ENCODE results near the gene CCDC83.

CCDC83 gene

GRCh38 chr11:85947431-85948272 lies 92.5 kb downstream of the CCDC83 start:
- ChIA-PET CTCF (interaction anchor here (1.1 to 2.2 kb wide), 3 partner anchors 9 to 352 kb away, joined by 3 to 8 read pairs (median 6); no protein-coding TSS in a partner anchor), POLR2A (no interaction called here)
- TF ChIP-seq CTCF (IDR thresholded peaks at IDR 0.05; ENCODE audit: insufficient read depth, low read length, missing control alignments): no peak
- H3K4me3 ChIP-seq (ENCODE audit: low read depth, low read length): no peak overlapping the region
- DNase-seq (ENCODE audit: low read depth, low spot score): peak; percentile 74

GRCh38 chr11:85948884-85949283 lies 93.7 kb downstream of the CCDC83 start:
- ChIA-PET CTCF (interaction anchor here (1.1 to 2.2 kb wide), 3 partner anchors 10 to 351 kb away, joined by 3 to 8 read pairs (median 6); no protein-coding TSS in a partner anchor), POLR2A (interaction anchor here (0.6 kb wide), 1 partner anchor 18 kb away, joined by 3 read pairs; no protein-coding TSS in a partner anchor)
- DNase-seq (ENCODE audit: low read depth, low spot score): no peak
- TF ChIP-seq CTCF (IDR thresholded peaks at IDR 0.05; ENCODE audit: insufficient read depth, low read length, missing control alignments): no peak
- no peak overlapping the region for H3K4me3 ChIP-seq (ENCODE audit: low read depth, low read length)

DNA sequence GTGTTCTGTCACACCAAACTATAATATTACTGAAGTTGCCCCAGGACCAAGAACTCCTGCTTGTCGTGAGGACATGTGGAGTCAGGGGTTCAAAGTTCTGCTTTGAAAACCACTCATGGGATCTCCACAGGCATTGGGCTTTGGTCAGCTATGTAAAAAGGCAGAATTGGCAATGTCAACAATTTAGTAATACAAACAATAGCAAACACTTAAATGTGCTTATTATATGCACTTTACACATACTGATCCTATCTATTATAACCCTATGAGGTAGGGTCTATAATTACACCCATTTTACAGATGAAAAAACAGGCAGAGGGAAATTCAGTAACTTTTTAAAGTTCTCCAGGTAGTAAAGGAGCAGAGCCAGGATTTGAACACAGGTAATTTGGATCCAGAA lies 94.6 kb downstream of the CCDC83 start:
- H3K4me3 ChIP-seq (ENCODE audit: low read depth, low read length): no peak overlapping the region
- CTCF ChIA-PET: interaction anchor here (2.2 kb wide), 1 partner anchor 11 kb away, joined by 8 read pairs; no protein-coding TSS in a partner anchor
- no peak for DNase-seq (ENCODE audit: low read depth, low spot score)
- POLR2A ChIA-PET: interaction anchor here (0.6 kb wide), 1 partner anchor 19 kb away, joined by 3 read pairs; no protein-coding TSS in a partner anchor
- TF ChIP-seq CTCF (IDR thresholded peaks at IDR 0.05; ENCODE audit: insufficient read depth, low read length, missing control alignments): no peak

- no peak for TF ChIP-seq CTCF (IDR thresholded peaks at IDR 0.05; ENCODE audit: insufficient read depth, low read length, missing control alignments)
- H3K4me3 ChIP-seq (ENCODE audit: low read depth, low read length): no peak overlapping the region
- ChIA-PET CTCF (interaction anchor here (1.1 to 2.2 kb wide), 2 partner anchors 12 to 243 kb away, joined by 3 to 8 read pairs; no protein-coding TSS in a partner anchor), POLR2A (no interaction called here)
- DNase-seq (ENCODE audit: low read depth, low spot score): no peak
Observed at GRCh38 chr11:85950317-85951048, 95.3 kb downstream of the CCDC83 start.

DNA sequence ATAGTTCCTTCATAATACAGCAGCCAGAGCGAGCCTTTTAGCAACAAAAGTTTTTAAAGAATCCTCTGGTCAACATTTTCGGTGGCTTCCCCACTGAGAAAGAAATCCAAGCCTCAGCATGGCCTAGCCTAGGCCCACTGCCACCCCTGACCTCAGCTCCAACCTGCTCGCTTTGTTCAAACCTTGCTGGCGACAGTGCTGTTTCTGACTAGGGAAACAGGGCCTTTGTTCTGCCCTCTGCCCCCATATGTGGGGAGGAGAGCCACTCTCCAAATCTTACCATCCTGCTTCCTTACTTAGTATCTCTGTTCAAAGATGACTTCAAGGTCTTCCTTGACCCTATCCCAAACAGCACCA lies 95.8 kb downstream of the CCDC83 start:
- CTCF ChIA-PET: interaction anchor here (1.1 kb wide), 1 partner anchor 242 kb away, joined by 3 read pairs; no protein-coding TSS in a partner anchor
- POLR2A ChIA-PET: no interaction called here
- no peak for DNase-seq (ENCODE audit: low read depth, low spot score)

More for the DNA sequence above, 95.8 kb downstream of the CCDC83 start:
- H3K4me3 ChIP-seq (ENCODE audit: low read depth, low read length): no peak overlapping the region
- no peak for TF ChIP-seq CTCF (IDR thresholded peaks at IDR 0.05; ENCODE audit: insufficient read depth, low read length, missing control alignments)

Data from AG04449 (cell line).